A172 (cell line): Measurements from ENCODE around the gene CERK. TPM values are rescaled to one million over a fixed set of nuclear protein-coding genes. Genes with fewer than 3 reads are reported as not detected.
"Not testable (repeated sequence)": the region's sequence is repeated elsewhere in the genome, so short reads cannot be mapped to it uniquely, and the experiment has no call there.

Experiments
- DNase-seq: peaks from one replicate; pipeline ENCODE4 v3.0.0-alpha.2; 2015; ENCODE audit warnings: low spot score
- total RNA-seq: library from RNA; depleted of rRNA; stranded (reverse); fragments of >200 nt; shearing (Covaris generic); gene quantifications from 2 replicates; pipeline ENCODE4 v1.2.3, GENCODE V29; 2014; rRNA removed

CERK gene
- total RNA-seq, 1 experiment from 2014 or later, result 34.9 TPM

DNA sequence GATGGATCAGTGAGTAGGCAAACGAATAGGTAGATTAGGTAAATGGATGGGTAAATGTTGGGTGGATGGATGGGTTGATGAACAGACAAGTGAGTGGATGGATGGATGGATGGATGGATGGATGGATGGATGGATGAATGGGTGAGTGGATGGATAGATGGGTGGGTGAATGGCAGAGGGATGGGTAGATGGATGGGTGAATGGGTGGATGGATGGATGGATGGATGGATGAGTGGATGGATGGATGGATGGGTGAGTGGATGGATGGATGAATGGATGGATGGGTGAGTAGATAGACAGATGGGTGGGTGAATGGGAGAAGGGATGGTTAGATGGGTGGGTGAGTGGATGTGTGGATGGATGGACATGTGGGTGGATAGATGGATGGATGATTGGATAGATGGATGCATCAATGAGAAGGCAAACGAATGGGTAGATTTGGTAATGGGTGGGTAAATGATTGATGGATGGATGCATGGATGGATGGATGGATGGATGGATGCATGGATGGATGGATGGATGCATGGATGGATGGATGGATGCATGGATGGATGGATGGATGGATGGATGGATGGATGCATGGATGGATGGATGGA lies 89.7 kb downstream of the CERK start:
- not testable (repeated sequence) for DNase-seq

GRCh38 chr22:46646531-46647215 lies 91.4 kb downstream of the CERK start:
- no peak for DNase-seq

DNA sequence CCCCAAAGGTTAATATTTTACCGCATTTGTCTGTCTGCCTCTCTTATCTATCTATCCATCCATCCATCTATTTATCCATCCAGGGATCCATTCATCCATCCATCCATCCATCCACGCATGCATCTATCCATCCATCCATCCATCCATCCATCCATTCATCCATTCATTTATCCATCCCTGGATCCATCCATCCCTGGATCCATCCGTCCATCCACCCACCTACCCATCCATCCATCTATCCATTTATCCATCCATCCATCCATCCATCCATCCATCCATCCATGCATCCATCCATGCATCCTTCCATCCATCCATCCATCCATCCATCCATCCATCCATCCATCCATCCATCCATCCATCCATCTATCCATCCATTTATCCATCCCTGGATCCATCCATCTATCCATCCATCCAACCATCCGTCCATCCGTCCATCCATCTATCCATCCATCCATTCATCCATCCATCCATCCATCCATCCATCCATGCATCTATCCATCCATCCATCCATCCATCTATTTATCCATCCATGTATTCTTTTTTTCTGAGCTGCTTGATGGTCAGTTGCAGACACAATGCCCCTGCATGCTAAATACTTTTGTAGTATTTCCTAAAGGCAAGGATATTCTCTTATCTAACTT lies 95.1 kb downstream of the CERK start:
- DNase-seq, result not testable (repeated sequence)

GRCh38 chr22:46641811-46642266 lies 96.2 kb downstream of the CERK start:
- no peak for DNase-seq

- no peak for DNase-seq
Observed at GRCh38 chr22:46640293-46641055, 97.6 kb downstream of the CERK start.

DNA sequence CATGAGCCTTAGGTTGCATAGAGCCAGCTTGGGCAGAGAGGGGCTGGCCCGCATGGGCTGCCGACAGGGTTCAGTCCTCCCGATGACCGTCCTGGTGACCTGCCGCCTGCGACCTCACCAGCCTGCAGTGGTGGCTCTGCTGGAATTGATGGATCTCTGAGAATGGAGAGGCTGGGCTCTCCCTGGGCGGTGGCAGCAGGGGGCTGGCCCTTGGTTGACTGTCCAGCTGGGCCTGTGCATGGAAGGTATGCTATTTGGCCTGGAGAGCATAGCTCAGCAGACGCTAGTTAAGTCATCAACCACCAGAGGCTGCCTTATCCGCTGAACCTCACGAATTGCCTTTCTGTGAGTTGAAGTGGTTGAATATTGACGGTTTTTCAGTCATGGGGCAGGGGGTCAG lies 98.2 kb downstream of the CERK start:
- DNase-seq, result no peak

GRCh38 chr22:46638601-46639431 lies 99.2 kb downstream of the CERK start:
- no peak for DNase-seq

DNA sequence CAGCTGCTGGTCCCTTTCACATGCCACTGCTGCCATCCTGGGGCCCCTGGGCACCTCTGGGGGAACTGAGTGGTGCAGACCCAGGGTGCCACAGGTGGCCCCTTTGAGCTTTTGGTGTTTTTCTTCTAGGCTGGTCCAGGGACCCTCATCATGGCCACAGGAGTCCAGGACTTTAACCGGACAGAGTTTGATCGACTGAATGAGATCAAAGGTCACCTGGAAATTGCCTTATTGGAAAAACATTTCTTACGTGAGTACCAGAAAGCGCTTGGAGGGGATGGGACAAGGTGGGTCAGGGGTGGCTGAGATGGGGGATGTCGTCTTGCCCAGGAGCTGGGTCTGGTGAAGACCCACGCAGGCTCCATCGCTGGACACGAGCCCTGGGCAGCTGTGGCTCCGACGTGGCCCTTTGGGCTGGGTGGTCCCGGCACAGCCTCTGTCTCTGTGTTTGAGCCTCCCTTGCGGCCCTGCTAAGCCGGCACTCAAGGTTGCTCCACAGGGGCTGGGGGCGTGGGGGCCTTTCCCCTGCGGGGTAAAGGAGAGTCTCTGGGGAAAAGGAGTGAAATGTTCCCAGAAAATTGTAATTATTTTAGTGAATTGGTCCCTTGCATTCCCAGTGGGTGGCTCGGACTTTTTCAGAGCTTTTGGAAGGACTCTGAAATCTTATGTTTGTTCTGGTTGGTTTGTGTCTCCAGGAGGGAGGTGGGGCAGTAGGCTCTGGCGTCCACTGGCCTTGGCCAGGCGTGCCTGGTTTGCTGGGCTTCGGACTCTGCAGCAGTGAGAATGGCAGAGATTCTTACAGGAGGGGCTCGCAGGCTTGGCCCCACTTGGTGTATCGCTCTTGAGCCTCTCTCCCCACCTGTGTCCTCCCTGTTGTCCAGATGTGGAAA lies 100.1 kb downstream of the CERK start:
- no peak for DNase-seq

GRCh38 chr22:46636221-46637002 lies 101.6 kb downstream of the CERK start:
- DNase-seq, result no peak

DNA sequence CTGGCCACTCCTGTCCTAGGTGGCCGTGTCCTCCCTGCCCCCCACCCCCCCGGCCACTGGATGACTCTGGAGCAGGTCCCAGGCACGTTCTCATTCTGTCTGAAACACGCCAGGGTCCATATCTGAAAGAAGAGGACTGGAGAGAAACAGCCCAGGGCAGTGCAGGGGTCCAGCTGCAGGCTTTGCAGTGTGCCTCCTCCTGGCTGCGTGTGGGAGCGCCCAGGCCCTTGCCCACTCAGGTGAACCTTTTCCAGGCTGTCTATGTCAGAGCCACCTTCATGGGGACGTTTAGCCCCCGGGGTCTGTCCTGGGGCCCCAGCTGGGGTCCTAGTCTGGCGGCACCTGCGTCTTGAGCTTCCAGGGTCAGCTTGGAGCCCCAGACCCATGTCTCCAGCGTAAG lies 102.3 kb downstream of the CERK start:
- DNase-seq, result no peak

GRCh38 chr22:46634973-46635685 lies 102.9 kb downstream of the CERK start:
- DNase-seq, result not testable (repeated sequence)

Other genes starting within 250 kb of the CERK start
- 16.7 and 19.6 TPM in 2 replicates for gene CELSR1, start 200.6 kb downstream of the CERK start, total RNA-seq
- 12.9 and 106 TPM in 2 replicates for gene GRAMD4, start 117.9 kb downstream of the CERK start, total RNA-seq
- 7.3 and 7.9 TPM in 2 replicates for gene TBC1D22A, start 24.4 kb upstream of the CERK start, total RNA-seq